HEK293T (cell line): ENCODE measurements around the gene SLC17A8.
"Not testable (repeated sequence)": the region's sequence is repeated elsewhere in the genome, so short reads cannot be mapped to it uniquely, and the experiment has no call there.

ENCODE experiments used
- CTCF ChIA-PET: fragments of 350-600 bp; formaldehyde crosslinking; extraction: SDS; loops from one replicate; lab custom pipeline; 2021; ENCODE audit warnings: antibody characterized with exemption, inconsistent platforms; lab: Yijun Ruan, JAX
- POLR2A ChIA-PET: fragments of 350-600 bp; formaldehyde crosslinking; extraction: SDS; loops from one replicate; lab custom pipeline; 2020; ENCODE audit warnings: antibody characterized with exemption, inconsistent platforms; lab: Yijun Ruan, JAX
- DNase-seq: peaks from one replicate; pipeline ENCODE4 v3.0.0; 2012; ENCODE audit warnings: mixed read lengths; ENCODE audit errors: extremely low spot score
- ARNT ChIP-seq: fragments of 450-650 bp; IDR thresholded peaks from 2 replicates; pipeline ENCODE4 v1.6.1; 2017; ENCODE audit warnings: mild to moderate bottlenecking
- BHLHE40 ChIP-seq: fragments of 450-650 bp; IDR thresholded peaks from 2 replicates; pipeline ENCODE4 v1.6.1; 2016; ENCODE audit warnings: mild to moderate bottlenecking, moderate library complexity, borderline replicate concordance
- CTBP1 ChIP-seq: fragments of 450-650 bp; IDR thresholded peaks from 2 replicates; pipeline ENCODE4 v1.6.1; 2016; ENCODE audit warnings: borderline replicate concordance
- ELF4 ChIP-seq: fragments of 450-650 bp; IDR thresholded peaks from 2 replicates; pipeline ENCODE4 v1.6.1; 2017; ENCODE audit warnings: antibody characterized with exemption
- FOXA1 ChIP-seq: fragments of 450-650 bp; IDR thresholded peaks from 2 replicates; pipeline ENCODE4 v1.6.1; 2016; ENCODE audit warnings: mild to moderate bottlenecking
- FOXK2 ChIP-seq: fragments of 450-650 bp; IDR thresholded peaks from 2 replicates; pipeline ENCODE4 v1.6.1; 2016; ENCODE audit warnings: mild to moderate bottlenecking
- FOXM1 ChIP-seq: fragments of 450-650 bp; IDR thresholded peaks from 2 replicates; pipeline ENCODE4 v1.6.1; 2017; ENCODE audit warnings: mild to moderate bottlenecking, borderline replicate concordance
- HDGF ChIP-seq: fragments of 450-650 bp; IDR thresholded peaks from 2 replicates; pipeline ENCODE4 v1.6.1; 2017; ENCODE audit warnings: antibody characterized with exemption, borderline replicate concordance
- L3MBTL2 ChIP-seq: fragments of 450-650 bp; conservative IDR thresholded peaks from 2 replicates; pipeline ENCODE4 v1.6.1; 2016; ENCODE audit warnings: mild to moderate bottlenecking
- LEF1 ChIP-seq: fragments of 450-650 bp; IDR thresholded peaks from 2 replicates; pipeline ENCODE4 v1.6.1; 2017; ENCODE audit warnings: mild to moderate bottlenecking, borderline replicate concordance
- NFRKB ChIP-seq: fragments of 450-650 bp; IDR thresholded peaks from 2 replicates; pipeline ENCODE4 v1.6.1; 2016; ENCODE audit warnings: mild to moderate bottlenecking, moderate library complexity
- SP1 ChIP-seq: fragments of 450-650 bp; IDR thresholded peaks from 2 replicates; pipeline ENCODE4 v1.6.1; 2017
- SUZ12 ChIP-seq: fragments of 450-650 bp; IDR thresholded peaks from 2 replicates; pipeline ENCODE4 v1.6.1; 2016; ENCODE audit warnings: mild to moderate bottlenecking
- TARDBP ChIP-seq: fragments of 450-650 bp; IDR thresholded peaks from 2 replicates; pipeline ENCODE4 v1.6.1; 2016
- ZNF384 ChIP-seq: fragments of 450-650 bp; IDR thresholded peaks from 2 replicates; pipeline ENCODE4 v1.6.1; 2016
- TF ChIP-seq, protein P1 (sequence below): fragments of 450-650 bp; IDR thresholded peaks from 2 replicates; pipeline ENCODE4 v1.6.1; 2016

The SLC17A8 gene

DNA sequence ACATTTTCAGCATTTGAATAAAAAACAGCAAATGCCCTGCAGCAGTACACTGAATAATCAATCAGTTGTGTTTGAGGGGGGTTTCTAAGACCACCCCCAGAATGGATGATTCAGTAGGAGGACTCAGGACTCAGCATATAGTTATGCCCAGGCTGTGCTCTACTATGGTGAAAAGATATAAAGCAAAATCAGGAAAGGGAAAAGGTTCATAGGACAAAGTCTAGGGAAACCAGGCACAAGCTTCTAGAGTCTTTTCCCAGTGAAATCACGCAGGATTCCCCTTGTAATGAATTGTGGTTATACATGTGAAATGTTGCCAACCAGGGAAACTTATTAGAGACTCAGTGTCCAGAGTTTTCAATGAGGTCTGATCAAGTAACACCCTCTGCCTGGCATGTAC, 25.0 kb upstream of the SLC17A8 start:
- POLR2A ChIA-PET = no interaction called here

DNA sequence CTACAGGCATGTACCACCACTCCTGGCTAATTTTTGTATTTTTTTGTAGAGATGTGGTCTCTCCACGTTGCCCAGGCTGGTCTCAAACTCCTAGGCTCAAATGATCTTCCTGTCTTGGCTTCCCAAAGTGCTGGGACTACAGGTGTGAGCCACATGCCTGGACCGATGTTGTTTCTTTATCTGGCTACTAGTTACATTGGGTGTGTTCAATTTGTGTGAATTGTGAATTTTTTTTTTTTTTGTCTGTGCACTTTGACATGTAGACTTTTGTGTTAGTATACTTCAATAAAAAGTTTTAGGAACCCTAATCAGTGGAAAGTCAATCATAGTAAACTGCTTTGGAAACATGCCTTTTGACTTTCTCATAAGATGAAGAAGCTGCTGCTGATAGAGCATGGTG, 24.0 kb upstream of the SLC17A8 start:
- POLR2A ChIA-PET = no interaction called here
- TF ChIP-seq HDGF (no peak), TARDBP (no peak), FOXA1 (no peak), CTBP1 (no peak), BHLHE40 (no peak), FOXM1 (no peak), NFRKB (no peak), ZNF384 (no peak), ELF4 (no peak), LEF1 (no peak), SP1 (no peak), SUZ12 (no peak), L3MBTL2 (no peak), ARNT (no peak), FOXK2 (no peak)
- TF ChIP-seq, protein P1, sequence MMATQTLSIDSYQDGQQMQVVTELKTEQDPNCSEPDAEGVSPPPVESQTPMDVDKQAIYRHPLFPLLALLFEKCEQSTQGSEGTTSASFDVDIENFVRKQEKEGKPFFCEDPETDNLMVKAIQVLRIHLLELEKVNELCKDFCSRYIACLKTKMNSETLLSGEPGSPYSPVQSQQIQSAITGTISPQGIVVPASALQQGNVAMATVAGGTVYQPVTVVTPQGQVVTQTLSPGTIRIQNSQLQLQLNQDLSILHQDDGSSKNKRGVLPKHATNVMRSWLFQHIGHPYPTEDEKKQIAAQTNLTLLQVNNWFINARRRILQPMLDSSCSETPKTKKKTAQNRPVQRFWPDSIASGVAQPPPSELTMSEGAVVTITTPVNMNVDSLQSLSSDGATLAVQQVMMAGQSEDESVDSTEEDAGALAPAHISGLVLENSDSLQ = no peak
- no peak for DNase-seq
- CTCF ChIA-PET = no interaction called here

More for the DNA sequence above, 25.0 kb upstream of the SLC17A8 start:
- no peak for DNase-seq
- CTCF ChIA-PET = no interaction called here
- no peak for TF ChIP-seq LEF1
- no peak for TF ChIP-seq HDGF
- TF ChIP-seq SUZ12 = no peak
- TF ChIP-seq, protein P1 = no peak
- no peak for TF ChIP-seq ARNT
- TF ChIP-seq FOXM1 = no peak
- TF ChIP-seq ELF4 = no peak
- TF ChIP-seq SP1 = no peak
- no peak for TF ChIP-seq ZNF384
- TF ChIP-seq BHLHE40 = no peak
- TF ChIP-seq L3MBTL2 = no peak

DNA sequence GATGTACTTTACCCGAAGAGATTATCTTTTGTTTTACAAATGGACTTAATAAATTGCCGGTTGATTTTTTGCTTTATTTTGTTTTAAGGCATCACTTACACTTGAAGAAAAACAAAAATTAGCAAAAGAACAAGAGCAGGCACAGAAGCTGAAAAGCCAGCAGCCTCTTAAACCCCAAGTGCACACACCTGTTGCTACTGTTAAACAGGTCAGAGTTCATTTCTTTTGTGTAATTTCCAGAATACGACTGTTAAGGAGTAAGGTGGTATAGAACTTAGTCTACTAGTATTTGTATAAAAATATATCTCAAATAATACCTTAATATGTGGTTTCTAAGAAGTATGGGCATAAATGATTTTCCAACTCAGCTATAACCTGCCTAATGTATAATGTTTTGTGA, 19.6 kb upstream of the SLC17A8 start:
- TF ChIP-seq ELF4 = no peak
- TF ChIP-seq FOXM1 = no peak
- no peak for TF ChIP-seq SUZ12
- TF ChIP-seq TARDBP = no peak
- no peak for TF ChIP-seq HDGF
- no peak for TF ChIP-seq FOXK2
- no peak for TF ChIP-seq CTBP1
- TF ChIP-seq LEF1 = no peak
- TF ChIP-seq FOXA1 = no peak
- TF ChIP-seq NFRKB = no peak
- no peak for TF ChIP-seq ZNF384
- TF ChIP-seq SP1 = no peak
- TF ChIP-seq, protein P1 = no peak
- no peak for TF ChIP-seq L3MBTL2
- TF ChIP-seq ARNT = no peak
- no peak for TF ChIP-seq BHLHE40
- no peak for DNase-seq
- ChIA-PET CTCF (interaction anchor here (0.6 to 0.7 kb wide), 2 partner anchors 12 to 160 kb away, joined by 3 read pairs; no protein-coding TSS in a partner anchor), POLR2A (no interaction called here)

DNA sequence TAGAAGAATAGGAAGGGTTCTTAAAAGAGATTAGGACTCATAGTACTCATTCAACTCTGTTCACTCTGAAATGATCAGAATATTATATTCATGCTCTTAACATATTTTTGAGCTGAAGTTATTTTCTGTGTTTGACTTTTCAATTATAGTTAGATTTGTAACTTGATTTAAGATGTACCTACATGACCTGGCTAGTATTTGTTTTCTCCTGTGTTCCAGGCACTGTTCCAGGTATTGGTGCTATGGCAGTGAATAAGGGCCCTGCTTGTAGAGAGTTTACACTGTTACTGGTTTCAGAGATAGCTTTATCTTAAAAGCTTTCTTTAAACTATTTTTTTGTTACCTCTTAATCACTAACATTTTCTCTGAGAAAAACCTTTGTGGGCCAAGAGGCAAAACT, 19.1 kb upstream of the SLC17A8 start:
- CTCF ChIA-PET = interaction anchor here (0.6 kb wide), 1 partner anchor 12 kb away, joined by 3 read pairs; no protein-coding TSS in a partner anchor
- POLR2A ChIA-PET = no interaction called here
- no peak for DNase-seq
- TF ChIP-seq ZNF384 = no peak
- no peak for TF ChIP-seq HDGF
- TF ChIP-seq FOXA1 = no peak
- no peak for TF ChIP-seq FOXM1
- no peak for TF ChIP-seq LEF1
- no peak for TF ChIP-seq BHLHE40
- TF ChIP-seq FOXK2 = no peak
- no peak for TF ChIP-seq NFRKB
- no peak for TF ChIP-seq SUZ12
- TF ChIP-seq ELF4 = no peak

DNA sequence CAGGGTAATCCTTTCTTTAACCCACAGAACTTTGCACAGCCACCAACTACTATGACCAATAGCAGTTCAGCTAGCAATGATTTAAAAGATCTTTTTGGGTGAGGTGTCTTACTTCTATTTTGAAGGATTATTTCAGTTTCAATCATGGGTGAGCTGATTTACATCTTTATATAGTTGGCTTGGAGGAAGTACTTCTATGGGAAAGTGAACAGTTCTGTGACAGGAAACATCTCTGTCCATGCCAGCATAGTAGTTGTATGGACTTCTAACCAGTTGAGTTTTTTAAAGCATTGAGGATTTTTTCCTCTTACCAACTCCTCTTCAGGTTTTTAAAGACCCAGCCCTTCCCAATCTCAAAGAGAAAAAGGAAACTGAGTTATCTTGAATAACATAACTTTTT, 17.8 kb upstream of the SLC17A8 start:
- no peak for TF ChIP-seq HDGF
- POLR2A ChIA-PET = no interaction called here
- no peak for DNase-seq
- CTCF ChIA-PET = interaction anchor here (0.5 kb wide), 1 partner anchor 9 kb away, joined by 3 read pairs; no protein-coding TSS in a partner anchor

DNA sequence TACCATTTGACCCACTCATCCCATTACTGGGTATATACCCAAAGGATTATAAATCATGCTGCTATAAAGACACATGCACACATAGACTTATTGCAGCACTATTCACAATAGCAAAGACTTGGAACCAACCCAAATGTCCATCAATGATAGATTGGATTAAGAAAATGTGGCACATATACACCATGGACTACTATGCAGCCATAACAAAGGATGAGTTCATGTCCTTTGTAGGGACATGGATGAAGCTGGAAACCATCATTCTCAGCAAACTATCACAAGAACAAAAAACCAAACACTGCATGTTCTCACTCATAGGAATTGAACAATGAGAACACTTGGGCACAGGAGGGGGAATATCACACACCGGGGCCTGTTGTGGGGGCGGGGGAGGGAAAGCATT, 14.0 kb upstream of the SLC17A8 start:
- DNase-seq, CTCF ChIA-PET, POLR2A ChIA-PET: not testable (repeated sequence)

DNA sequence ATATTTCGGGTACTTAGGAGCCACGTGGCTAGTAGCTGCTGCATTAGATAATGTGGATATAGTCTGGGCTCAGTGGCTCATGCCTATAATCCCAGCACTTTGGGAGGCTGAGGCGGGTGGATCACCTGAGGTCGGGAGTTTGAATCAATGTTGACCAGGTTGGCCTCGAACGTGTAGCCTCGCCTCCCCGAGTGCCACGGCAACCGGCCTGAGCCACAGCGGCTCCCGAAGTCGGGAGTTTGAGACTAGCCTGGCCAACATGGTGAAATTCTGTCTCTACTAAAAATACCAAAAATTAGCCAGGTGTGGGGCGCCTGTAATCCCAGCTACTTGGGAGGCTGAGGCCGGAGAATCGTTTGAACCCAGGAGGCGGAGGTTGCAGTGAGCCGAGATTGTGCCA, 12.5 kb upstream of the SLC17A8 start:
- CTCF ChIA-PET = not testable (repeated sequence)
- POLR2A ChIA-PET = interaction anchor here (1.1 kb wide), 1 partner anchor 110 kb away, joined by 3 read pairs; no protein-coding TSS in a partner anchor

More for the DNA sequence above, 12.5 kb upstream of the SLC17A8 start:
- DNase-seq = not testable (repeated sequence)
